PC-9 (cell line): ENCODE data around the gene PSMD14.

ENCODE experiments used
- EZH2 ChIP-seq: fragments of 200-600 bp; sonication (generic); IDR thresholded peaks from 2 replicates; pipeline ENCODE4 v1.8.0; 2017; ENCODE audit warnings: antibody characterized with exemption, low read depth
- TF ChIP-seq, protein P1 (sequence below): fragments of 200-600 bp; sonication (generic); conservative IDR thresholded peaks from 2 replicates; pipeline ENCODE4 v1.6.1; 2017; ENCODE audit warnings: mixed run types, antibody characterized with exemption, mild to moderate bottlenecking, moderate library complexity

DNA sequence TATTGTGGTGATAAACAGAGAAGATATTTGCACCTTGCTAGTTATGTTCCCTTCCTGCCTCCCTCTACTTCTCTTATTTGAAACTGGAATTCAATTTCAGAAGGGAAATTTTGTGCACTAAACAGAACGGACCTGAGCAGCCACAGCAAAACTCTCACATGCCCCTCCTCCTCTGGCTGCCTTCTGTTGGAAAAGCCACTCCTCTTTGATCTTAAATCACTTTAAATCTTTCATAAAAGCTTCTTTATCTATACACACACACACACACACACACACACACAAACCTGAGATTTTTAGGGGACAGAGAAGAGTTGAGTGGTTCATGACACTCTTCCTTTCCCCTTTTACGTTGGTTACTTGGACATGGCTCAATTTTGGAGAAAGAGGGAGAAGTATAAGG, 113.5 kb downstream of the PSMD14 start:
- TF ChIP-seq, protein P1, sequence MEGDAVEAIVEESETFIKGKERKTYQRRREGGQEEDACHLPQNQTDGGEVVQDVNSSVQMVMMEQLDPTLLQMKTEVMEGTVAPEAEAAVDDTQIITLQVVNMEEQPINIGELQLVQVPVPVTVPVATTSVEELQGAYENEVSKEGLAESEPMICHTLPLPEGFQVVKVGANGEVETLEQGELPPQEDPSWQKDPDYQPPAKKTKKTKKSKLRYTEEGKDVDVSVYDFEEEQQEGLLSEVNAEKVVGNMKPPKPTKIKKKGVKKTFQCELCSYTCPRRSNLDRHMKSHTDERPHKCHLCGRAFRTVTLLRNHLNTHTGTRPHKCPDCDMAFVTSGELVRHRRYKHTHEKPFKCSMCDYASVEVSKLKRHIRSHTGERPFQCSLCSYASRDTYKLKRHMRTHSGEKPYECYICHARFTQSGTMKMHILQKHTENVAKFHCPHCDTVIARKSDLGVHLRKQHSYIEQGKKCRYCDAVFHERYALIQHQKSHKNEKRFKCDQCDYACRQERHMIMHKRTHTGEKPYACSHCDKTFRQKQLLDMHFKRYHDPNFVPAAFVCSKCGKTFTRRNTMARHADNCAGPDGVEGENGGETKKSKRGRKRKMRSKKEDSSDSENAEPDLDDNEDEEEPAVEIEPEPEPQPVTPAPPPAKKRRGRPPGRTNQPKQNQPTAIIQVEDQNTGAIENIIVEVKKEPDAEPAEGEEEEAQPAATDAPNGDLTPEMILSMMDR: no peak
- TF ChIP-seq EZH2: no peak
